NCI-H774 (cell line): ENCODE data around the gene IL36G.

Source experiments
- DNase-seq: peaks from one replicate; lab custom pipeline; 2025; lab: John Stamatoyannopoulos, UW

Gene IL36G

DNA sequence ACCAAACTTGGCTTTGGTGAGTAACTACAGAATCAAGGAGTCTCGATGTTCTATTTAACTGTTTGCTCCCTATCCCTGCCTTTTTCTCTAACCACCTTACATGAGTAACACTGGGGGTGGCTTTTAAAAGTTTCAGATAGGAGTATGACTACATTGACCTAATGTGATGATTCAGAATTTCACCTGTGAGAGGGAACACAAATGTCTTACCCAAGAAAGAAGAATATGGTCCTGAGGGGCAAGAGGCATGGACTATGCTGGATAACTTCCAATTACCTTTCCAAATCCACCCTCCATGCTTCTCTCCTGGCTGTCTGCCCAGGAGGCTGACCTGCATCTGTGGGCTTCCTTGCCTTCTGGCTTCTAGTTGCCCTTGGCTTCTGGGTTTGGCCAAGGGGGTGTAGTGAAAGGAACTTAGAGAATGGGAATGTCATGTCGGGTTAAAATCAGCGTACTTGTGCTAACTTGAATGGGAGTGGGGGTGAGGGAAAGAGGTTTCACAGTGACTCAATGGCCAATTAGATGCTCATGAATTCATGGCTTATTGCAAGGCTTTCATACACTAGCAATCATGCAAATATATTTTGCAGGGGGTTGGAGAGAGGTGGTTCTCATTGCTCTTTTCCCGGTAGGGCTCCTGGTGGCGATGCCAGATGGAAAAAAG, 5.3 kb upstream of the IL36G start:
- no peak for DNase-seq

DNA sequence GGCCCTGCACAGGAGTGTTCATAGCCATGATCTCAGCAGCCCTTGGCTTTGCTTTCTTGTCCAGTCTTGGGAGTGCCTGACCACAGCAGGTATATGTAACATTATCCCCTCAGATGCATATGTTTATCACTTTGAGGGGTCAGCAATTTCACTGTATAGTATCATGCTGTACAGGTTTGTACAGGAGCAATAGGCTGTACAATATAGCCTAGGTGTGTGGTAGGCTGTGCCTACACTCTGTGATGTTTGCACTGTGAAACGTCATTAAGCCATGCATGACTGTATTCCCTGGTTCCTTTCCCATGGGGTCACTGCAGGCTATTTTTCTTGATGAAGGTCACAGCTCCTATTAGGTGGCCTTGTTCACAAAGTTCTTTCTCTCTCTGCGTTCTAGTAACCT, 4.7 kb upstream of the IL36G start:
- no peak for DNase-seq

DNA sequence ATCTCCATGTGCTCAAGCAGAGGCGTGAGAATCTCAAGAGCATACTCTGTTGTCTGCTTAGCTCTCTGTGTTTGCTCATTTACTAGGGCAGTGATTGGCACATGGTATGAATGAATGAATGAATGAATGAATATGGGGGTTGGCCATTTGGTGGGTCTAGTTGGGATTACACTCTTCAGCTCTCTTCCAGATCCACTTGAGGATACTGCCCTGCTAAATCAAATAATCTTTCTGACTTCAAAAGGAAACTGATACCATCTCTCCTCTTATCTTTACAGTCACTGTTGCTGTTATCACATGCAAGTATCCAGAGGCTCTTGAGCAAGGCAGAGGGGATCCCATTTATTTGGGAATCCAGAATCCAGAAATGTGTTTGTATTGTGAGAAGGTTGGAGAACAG, 1.9 kb downstream of the IL36G start:
- no peak for DNase-seq

DNA sequence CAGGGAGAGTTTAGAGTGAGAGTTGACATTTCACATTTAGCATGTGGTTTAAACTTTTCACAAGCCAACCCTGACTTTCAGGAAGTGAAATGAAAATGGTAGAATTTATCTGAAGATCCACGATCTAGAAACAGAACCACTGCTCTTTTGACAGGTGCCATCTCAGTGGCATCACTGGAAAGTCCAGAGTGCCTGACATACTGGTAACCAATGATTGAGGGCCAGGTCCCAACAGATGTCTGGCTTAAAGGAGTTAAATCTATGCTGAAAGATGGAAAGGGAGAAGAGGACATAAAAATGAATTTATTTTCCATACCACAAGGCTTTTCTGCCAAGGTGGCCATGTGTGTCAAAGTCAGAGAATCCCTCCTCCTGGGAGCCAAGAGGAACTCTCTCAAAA, 2.7 kb downstream of the IL36G start:
- no peak for DNase-seq

DNA sequence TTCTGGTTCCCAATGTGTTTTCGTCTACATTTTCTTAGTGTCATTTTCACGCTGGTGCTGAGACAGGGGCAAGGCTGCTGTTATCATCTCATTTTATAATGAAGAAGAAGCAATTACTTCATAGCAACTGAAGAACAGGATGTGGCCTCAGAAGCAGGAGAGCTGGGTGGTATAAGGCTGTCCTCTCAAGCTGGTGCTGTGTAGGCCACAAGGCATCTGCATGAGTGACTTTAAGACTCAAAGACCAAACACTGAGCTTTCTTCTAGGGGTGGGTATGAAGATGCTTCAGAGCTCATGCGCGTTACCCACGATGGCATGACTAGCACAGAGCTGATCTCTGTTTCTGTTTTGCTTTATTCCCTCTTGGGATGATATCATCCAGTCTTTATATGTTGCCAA, 7.3 kb downstream of the IL36G start:
- no peak for DNase-seq

DNA sequence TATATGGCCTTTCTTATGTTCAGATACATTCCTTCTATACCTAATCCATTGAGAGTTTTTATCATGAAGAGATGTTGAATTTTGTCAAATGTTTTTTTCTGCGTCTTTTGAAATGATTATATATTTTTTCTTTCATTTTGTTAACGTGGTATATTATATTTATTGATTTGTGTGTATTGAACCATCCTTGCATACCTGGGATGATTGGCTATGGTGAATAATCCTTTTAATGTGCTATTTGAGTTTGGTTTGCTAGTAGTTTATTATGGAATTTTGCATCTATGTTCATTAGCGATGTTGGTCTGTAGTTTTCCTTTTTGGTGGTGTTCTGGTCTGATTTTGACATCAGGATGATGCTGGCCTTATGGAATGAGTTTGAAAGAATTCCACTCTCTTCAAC, 11.8 kb downstream of the IL36G start:
- DNase-seq: no peak

DNA sequence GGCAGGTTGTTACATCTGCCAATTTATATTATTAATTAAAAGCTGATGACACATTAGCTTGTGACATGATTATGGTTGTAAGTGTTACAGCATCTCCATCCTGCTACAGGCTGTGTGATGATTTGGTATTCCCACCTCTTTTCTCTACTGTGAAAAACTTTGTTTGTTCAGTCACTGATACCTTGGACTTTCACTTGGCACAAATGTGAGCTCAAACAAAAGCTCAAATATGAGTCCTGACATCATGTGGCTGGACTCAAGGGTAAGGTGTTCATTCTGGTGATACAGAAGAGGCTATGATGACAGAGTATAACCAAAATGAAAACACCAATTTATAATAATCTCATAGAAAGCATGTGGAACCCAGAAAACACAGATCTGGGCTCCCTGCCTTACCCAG, 16.0 kb downstream of the IL36G start:
- DNase-seq: no peak

DNA sequence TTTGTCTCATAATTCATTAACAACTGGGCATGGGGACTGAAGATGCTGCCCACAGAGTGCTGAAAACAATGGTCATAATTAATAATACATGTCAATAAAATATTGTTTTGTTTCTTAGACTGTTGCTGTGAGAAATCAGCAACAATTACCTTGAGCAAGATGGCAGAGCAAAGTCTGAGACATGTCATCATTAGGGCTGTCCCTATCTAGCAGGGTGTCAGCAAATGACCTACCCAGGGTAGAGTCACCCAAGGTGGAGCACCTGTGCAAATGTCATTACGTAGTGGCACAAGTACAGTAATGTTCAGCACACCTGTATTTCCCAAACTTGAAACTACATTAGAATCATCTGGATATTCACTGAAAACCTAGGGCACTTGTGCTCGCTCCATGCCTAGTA, 16.8 kb downstream of the IL36G start:
- DNase-seq: no peak

DNA sequence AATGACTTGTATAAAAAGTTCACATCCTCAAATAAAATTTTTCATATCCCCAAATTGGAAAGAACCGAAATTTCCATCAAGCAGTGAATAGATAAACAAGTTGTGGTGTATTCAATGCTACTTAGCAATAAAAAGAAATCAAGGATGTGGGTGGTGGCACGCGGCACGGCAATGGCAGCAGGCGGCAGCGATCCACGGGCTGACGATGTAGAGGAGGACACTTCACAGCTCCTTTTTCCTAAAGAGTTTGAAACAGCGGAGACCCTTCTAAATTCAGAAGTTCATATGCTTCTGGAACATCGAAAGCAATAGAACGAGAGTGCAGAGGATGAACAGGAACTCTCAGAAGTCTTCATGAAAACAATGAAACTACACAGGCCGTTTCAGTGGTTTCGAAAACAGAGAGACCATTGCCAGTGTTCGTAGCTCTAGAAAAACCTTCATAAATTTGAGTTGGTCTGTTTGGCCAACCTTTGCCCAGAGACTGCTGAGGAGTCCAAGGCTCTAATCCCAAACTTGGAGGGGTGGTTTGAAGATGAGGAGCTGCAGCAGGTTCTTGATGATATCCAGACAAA, 17.6 kb downstream of the IL36G start:
- DNase-seq: no peak

DNA sequence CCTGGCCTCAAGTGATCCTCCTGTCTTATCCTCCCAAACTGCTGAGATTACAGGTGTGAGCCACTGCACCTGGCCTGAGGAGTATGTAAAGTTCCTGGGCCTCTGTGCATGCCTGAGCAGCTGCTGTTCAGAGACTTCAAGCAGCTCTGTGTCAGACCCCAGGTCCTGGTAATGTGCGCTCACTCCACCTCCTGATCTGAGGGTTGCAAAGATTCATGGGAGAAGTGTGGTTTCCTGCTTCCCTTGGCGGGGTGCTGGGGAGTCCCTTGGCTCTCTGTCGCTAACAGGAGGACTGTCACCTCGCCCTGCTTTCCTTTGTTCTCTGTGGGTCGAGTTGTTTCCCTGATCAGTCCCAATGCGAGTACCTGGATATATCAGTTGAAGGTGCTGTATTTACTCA, 18.8 kb downstream of the IL36G start:
- DNase-seq: no peak

DNA sequence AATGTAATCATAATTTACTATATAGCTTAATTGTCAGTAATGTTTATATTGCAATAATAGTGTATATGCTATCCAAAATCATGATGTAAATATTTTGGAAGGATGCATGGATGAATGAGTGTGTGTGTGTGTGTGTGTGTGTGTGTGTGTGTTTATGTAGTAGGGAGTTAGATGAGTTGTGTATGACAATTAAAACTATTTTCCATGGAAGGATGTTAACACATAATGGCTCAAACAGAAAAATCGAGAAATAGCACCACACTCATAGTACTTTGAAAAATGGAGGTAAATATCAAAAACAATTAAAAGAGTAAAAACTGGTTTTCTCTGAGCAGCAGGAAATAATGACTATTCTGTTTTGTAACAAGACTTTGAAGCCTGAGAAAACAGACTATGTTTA, 19.3 kb downstream of the IL36G start:
- no peak for DNase-seq

DNA sequence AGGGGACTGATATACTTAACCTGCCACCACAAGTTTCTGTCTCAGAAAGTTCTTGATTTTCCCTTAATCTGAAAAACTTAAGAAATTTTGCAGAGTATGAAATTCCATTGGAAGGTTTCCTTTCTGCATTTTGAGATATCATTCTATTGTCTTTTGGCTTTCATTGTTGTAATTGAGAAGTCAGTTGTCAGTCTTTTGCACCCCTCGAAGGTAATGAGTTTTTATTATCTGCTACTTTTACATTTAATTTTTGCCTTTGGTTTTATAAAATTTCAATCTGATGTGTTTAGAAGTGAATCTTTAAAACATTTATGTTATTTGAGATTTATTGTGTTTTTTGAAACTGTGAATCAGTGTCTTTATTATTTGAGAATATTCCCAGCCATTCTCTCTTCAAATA, 22.6 kb downstream of the IL36G start:
- no peak for DNase-seq

DNA sequence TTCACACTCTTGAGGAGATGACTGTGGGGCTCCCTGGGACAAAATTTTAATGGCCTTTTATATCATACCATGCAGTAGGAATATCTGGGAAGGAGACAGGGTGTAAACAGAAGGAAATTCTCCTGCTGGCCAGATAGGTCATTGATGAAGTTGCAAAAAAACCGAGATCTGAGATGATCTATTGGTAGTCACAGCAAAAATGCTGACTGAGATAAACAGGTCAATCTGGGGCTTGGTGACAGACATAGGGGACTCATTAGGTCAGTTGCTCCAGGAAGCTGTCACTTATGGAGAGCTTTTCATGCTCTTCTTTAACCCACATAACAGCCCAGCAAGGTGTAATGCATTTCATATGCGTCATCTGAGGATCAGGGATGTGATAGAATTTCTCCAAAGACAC, 24.9 kb downstream of the IL36G start:
- DNase-seq: no peak

DNA sequence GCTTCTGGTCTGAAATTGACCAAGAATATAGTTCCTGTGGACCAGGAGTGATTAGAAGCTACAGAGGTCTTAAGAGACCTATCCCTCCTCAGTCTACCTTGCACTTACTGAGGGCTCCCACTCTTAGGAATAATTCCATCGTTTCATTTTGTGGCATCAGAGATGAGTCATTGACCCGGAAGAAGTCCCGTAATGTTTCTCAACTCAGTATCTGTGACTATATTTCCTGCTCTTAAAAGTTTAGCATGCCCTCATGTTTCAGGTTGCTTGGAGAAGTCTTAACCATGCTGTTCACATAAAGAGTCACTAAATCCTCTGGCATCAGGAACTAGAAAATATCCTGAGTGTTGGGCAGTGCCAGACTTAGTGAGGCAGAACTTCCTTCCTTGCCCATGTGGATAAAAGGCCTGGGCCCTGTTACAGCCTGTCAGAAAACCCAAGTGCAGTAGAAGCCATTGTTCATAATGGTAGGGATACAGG, 27.3 kb downstream of the IL36G start, which contains the start of gene IL36A:
Gene IL36A (plus strand): TSS at position 430 of the 480 bp plus-strand sequence. CDS start 413 bp downstream, outside the sequence.
- no peak for DNase-seq

DNA sequence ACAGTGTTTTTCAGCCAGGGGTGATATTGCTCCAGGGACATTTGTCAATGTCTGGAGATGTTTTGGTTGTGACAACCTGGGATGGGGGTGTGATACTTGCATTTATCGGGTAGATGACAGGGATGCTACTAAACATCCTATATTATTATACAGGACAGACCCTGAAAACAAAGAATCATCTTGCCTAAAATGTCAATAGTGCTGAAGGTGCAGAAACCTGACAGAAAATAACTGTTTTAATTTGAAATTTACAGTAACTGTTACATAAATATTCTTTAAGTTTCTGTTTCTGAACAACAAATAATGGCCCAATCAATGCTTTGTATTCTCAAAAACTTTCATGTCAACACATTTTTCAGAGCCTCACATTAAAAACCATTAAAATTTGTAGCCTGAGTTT, 29.4 kb downstream of the IL36G start:
- no peak for DNase-seq

DNA sequence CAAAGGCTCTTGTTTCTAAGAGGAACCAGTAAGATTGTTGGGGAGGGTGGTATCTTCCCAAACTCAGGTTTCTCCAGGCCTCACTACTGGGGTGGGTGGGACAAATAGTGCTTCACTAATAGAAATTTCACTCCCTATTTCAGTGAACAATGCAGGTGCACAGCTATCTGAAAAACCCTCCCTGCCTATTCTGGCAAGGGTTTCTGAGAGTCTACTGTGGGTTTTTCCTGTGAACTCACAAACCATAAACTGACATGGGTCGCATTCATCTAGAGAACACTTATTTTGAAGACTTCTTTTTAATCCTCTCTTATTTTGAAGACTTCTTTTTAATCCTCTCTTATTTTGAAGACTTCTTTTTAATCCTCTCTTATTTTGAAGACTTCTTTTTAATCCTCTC, 31.8 kb downstream of the IL36G start:
- no peak for DNase-seq

DNA sequence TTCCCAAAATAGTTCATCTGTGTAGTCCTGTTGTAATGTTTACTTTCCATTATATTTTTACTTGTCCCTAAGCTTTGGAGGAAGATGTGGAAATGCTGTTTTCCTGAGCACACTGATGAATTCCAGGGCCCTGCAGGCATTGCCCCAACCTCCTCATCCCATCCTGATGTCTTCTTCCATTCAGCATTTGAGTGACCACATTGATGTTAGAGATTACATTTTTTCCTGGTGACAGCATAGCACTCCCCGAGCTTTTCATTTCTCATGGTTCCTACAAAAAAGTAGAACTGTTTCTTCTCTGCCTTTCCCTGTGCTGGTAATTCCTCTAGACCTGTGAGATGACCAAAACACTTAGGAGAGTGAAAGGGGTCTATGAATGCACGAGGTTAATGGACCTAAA, 32.3 kb downstream of the IL36G start:
- no peak for DNase-seq

DNA sequence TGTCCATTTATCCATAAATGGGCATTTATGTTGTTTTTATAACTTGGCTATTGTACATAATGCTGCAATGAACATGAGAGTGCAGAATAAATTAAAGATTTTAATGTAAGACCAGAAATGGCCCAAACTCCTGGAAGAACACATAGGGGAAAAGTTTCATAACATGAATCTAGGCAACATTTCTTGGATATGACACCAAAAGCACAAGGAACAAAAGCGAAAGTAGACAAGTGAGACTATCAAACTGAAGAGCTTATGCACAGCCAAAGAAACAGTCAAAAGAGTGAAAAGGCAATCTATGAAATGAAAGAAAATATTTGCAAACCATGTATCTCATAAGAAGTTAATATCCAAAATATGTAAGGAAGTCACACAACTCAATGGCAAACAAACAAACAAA, 33.3 kb downstream of the IL36G start:
- no peak for DNase-seq

DNA sequence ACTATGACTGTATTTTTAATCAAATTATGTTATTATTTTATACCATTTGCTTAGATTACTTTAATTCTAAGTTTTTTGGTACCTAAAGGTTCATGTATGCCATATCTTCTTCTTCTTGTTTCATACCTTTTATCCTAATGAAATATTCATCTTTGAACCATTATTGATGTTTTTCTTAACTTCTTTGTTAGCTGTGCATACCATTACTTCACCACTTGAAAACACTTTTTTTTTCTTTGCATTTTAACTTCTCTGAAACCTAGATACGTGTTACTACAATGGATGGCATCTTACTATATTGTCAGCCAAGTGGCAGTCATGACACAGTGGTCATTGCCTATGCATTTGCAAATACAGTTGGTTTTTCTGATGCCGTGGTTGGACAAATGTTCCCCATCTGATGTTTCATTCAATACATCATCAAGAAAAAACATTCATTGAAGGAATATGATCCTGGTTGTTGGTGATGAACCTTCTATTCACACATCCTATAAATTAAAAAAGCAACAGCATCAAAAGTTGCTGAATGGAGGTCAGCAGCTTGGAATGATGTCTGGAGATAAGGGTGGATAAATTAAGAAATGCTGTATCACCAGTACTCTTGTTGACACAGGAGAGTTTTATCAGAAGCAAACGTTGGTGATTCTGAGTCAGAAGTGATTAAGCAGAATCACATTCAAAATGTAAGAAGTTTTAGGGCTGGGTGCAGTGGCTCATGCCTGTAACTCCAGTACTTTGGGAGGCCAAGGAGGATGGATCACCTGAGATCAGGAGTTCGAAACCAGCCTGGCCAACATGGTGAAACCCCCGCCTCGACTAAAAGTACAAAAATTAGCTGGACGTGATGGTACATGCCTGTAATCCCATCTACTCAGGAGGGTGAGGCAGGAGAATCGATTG, 34.9 kb downstream of the IL36G start:
- DNase-seq: no peak

DNA sequence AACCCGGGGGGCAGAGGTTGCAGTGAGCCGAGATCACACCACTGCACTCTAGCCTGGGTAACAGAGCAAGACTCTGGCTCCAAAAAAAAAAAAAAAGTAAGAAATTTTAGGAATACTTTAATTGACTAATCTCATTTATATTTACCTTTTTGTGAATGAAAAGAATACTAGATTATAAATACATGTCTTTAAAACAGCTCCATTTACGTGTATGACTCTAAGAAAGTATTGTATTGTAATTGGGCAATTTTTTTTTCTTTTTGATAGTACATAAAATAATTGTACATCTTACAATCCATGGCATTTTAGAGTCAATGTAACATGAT, 35.5 kb downstream of the IL36G start:
- no peak for DNase-seq

DNA sequence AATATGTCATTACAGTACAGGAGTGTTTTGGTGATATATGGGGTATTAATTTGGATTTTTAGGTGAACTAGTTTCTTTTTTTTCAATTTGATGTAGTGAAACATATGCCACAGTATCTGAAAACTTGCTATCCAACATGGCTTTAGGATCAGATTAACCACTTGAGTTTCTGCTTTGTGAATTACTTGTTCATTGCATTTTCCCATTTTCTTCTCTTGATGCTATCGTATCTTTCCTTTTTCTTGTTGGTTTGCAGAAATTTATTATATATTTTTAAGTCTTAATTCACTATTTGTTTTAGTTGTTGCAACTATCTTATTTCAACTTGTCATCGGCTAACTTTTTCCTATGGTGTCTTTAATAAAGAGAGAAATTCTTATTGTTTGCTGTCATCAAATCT, 36.3 kb downstream of the IL36G start:
- no peak for DNase-seq

DNA sequence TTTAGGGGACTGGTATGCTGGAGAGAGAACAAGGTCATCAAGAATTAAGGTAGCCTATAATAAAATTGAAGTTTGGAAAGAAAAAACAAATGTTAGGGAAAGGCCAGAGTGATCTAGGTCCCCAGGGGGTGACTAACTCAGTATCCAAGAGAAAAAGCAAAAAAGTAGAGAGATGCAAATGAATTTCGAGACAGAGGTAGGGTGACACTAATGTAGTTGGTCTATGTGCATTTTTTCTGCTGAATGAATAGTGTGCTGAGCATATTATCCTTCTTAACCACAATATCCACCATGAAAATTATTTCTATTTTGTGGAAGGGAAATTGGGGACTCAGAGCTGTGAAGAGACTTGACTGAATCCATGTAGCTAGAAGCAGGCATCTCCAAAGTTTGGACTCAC, 37.2 kb downstream of the IL36G start:
- no peak for DNase-seq

DNA sequence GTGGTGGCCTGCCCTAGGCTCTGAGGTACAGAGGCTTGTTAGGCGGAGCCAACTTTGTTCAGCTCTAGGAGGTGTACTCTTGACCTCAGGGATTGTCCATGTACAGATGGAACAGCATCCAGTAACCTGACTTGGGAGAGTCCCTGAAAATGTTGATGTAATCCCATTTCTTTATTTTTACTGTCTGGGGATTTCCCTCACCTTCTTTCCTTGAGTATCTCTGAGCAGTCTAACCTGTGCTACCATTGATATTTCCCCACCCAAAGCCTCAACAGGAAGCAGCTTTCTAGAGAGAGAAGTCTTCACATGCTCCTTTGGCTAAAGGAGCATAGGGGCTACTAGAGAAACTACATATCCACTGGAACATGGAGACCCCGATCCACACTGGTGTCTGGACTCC, 37.8 kb downstream of the IL36G start:
- DNase-seq: no peak
